Right atrium auricular region (tissue), 2 donors: Measurements from ENCODE around the gene ARMH1. TPM values are rescaled to one million over a fixed set of nuclear protein-coding genes. Genes with fewer than 3 reads are reported as not detected.
"Not testable (repeated sequence)": the region's sequence is repeated elsewhere in the genome, so short reads cannot be mapped to it uniquely, and the experiment has no call there.

Source experiments
- DNase-seq: peaks from one replicate; pipeline ENCODE4 v3.0.0-alpha.2; 2019; ENCODE audit warnings: low spot score
- H3K27ac ChIP-seq, 2 donors: fragments of 200-600 bp; sonication (generic); 1 replicate in 1 of 2; 2 replicates in 1 of 2; pipeline ENCODE4 v1.5.1; 2016 to 2019
- H3K27me3 ChIP-seq, 2 donors: fragments of 200-600 bp; sonication (generic); one replicate each; pipeline versions ENCODE4 v1.5.1 to v1.6.0; 2017 to 2019
- H3K36me3 ChIP-seq: fragments of 200-600 bp; sonication (generic); one replicate; pipeline ENCODE4 v1.5.1; 2016
- H3K4me1 ChIP-seq, 2 donors: fragments of 200-600 bp; sonication (generic); one replicate each; pipeline versions ENCODE4 v1.5.1 to v1.6.0; 2017 to 2019
- H3K4me3 ChIP-seq, 2 donors: fragments of 200-600 bp; sonication (generic); 1 replicate in 1 of 2; 2 replicates in 1 of 2; pipeline ENCODE4 v1.5.1; 2017 to 2019; ENCODE audit warnings: mild to moderate bottlenecking in 1 of 2, moderate library complexity in 1 of 2
- H3K9me3 ChIP-seq, 2 donors: fragments of 200-600 bp; sonication (generic); one replicate each; pipeline ENCODE4 v1.5.1; 2019
- CTCF ChIP-seq, 2 donors: fragments of 200-600 bp; sonication (generic); IDR thresholded peaks; one replicate each; pipeline ENCODE4 v1.5.1; 2019; ENCODE audit warnings: antibody characterized with exemption in 2 of 2
- total RNA-seq, 2 donors: library from RNA; depleted of rRNA; stranded (reverse); fragments of >200 nt; gene quantifications; one replicate each; pipeline ENCODE4 v1.1.0, GENCODE V29; 2016

The ARMH1 gene
- total RNA-seq, 2 donors from 2014 or later, result 0.19 to 5.2 TPM

- H3K27ac ChIP-seq, result peak overlapping the region; percentile 61 to 64
- no peaks in the 10 kb centered on the region for H3K9me3 ChIP-seq
- H3K27me3 ChIP-seq, result no peaks in the 10 kb centered on the region
These were observed 14.3 kb upstream of the ARMH1 start for GRCh38 chr1:44660176-44660575.

GRCh38 chr1:44661781-44662682, 12.5 kb upstream of the ARMH1 start:
- Histone ChIP-seq H3K27ac (no peak overlapping the region), H3K4me3 (no peak overlapping the region), H3K4me1 (peaks cover 0 to 4% of the 10 kb centered on the region in 2 donors), H3K9me3 (no peaks in the 10 kb centered on the region), H3K36me3 (no peaks in the 10 kb centered on the region), H3K27me3 (no peaks in the 10 kb centered on the region)
- TF ChIP-seq CTCF (IDR thresholded peaks at IDR 0.05), result no peak
- no peak for DNase-seq

More at GRCh38 chr1:44660176-44660575, 14.3 kb upstream of the ARMH1 start:
- no peak for TF ChIP-seq CTCF (IDR thresholded peaks at IDR 0.05)
- peak; percentile 68 for DNase-seq
- Histone ChIP-seq H3K4me3 (no peak overlapping the region), H3K36me3 (no peaks in the 10 kb centered on the region), H3K4me1 (peaks cover 0 to 4% of the 10 kb centered on the region in 2 donors)

GRCh38 chr1:44662683-44663030, 11.9 kb upstream of the ARMH1 start:
- TF ChIP-seq CTCF (IDR thresholded peaks at IDR 0.05), result no peak
- peaks cover 0 to 4% of the 10 kb centered on the region in 2 donors for H3K4me1 ChIP-seq
- no peak overlapping the region for H3K27ac ChIP-seq
- H3K9me3 ChIP-seq, result no peaks in the 10 kb centered on the region
- no peak for DNase-seq
- H3K27me3 ChIP-seq, result no peaks in the 10 kb centered on the region
- H3K36me3 ChIP-seq, result no peaks in the 10 kb centered on the region
- H3K4me3 ChIP-seq, result no peak overlapping the region

- Histone ChIP-seq H3K27ac (no peak overlapping the region), H3K36me3 (no peaks in the 10 kb centered on the region), H3K27me3 (no peaks in the 10 kb centered on the region), H3K4me1 (peaks cover 0 to 4% of the 10 kb centered on the region in 2 donors), H3K9me3 (no peaks in the 10 kb centered on the region), H3K4me3 (no peak overlapping the region)
- no peak for DNase-seq
- TF ChIP-seq CTCF (IDR thresholded peaks at IDR 0.05), result no peak
These were observed 11.1 kb upstream of the ARMH1 start for GRCh38 chr1:44663417-44663816.

- TF ChIP-seq CTCF (IDR thresholded peaks at IDR 0.05), result no peak
- Histone ChIP-seq H3K9me3 (no peaks in the 10 kb centered on the region), H3K27me3 (no peaks in the 10 kb centered on the region), H3K27ac (no peak overlapping the region), H3K4me3 (no peak overlapping the region), H3K4me1 (peaks cover 0 to 2% of the 10 kb centered on the region in 2 donors), H3K36me3 (no peaks in the 10 kb centered on the region)
- no peak for DNase-seq
These were observed 9.7 kb upstream of the ARMH1 start for GRCh38 chr1:44664730-44665370.

GRCh38 chr1:44666719-44667118, 7.8 kb upstream of the ARMH1 start:
- H3K27ac ChIP-seq, H3K9me3 ChIP-seq, H3K4me3 ChIP-seq, DNase-seq, H3K27me3 ChIP-seq, H3K4me1 ChIP-seq, H3K36me3 ChIP-seq: not testable (repeated sequence)
